ENCODE data around the gene CSMD2.
A peak's percentile ranks its signal among the peaks of the same experiment; 100 is the strongest.

The CSMD2 gene

DNA sequence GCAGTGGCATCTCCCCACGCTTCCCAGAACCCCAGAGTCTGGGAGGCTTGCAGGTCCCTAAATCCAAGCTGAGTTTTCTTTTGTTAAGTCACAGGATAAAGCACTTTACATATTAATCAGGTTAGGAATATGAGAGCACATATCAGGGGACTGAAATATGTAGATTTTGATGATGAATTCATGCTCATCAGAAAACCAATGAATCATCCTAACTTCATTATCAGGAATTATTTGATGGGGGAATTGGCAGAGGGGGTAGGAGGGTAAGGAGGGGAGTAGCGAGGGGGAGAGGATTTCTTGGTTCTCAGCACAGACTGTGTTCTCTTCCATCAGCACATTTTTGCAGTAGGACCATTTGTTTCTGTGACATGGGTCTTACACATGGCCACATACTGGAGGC, 269.1 kb downstream of the CSMD2 start:
- no peak for DNase-seq

GRCh38 chr1:33895396-33895795, 269.6 kb downstream of the CSMD2 start:
- DNase-seq: no peak

GRCh38 chr1:33893147-33893830, 271.7 kb downstream of the CSMD2 start:
- no peak for DNase-seq

- no peak for DNase-seq
Observed at GRCh38 chr1:33886496-33886895, 278.5 kb downstream of the CSMD2 start.

GRCh38 chr1:33880305-33880704, 284.7 kb downstream of the CSMD2 start:
- DNase-seq: no peak

- DNase-seq: no peak
Observed at GRCh38 chr1:33878392-33878791, 286.6 kb downstream of the CSMD2 start.

DNA sequence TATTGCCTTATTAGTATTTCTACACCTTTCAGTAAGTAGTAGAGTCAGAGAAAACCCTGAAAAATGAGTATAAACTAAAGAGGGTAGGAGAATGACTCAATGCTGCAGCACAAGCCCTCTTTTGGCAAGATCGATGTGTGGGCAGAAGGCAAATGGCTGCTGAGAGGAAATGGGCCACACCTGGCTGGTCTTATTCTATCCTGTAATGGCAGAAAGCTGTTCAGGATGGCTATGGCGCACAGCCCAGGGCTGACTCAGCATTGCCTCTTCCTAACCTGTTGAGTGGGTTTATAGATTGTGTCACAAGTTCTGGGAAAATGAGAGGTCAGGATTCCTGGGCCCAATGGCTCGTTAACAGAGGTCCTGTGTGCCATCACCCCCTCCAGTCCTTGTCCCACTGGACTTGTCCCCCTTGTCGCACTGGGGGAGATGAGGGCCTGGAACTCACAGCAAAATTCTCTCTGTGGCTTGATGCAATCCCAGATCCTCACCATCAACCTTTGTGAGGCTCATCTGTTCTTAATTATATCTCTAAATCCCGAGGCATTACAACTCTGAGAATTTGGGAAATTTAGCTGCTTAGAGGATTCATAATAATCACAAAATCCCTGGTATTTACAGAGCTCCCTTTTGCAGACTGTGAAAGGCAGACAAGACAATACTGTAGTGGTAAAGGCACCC, 287.9 kb downstream of the CSMD2 start:
- no peak for DNase-seq

- DNase-seq: no peak
Observed at GRCh38 chr1:33875862-33876261, 289.2 kb downstream of the CSMD2 start.

DNA sequence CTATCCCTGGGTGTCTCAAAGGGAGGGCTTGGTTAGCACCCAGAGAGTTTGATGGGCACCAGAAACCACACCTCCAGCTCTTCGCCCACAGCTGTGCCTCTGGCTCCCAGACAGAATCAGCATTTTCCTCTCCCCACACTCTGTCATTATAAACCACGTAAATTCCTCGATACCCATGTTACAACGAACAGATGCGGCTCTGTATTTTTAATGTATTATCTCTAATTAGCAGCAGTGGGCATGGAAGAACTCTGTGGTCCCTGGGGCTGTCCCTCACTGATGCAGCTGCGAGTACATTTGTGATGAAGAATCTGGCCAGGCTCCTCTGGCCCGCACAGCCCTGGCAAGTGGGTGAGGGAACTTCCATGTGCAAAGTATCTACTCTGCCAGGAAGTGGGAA, 290.4 kb downstream of the CSMD2 start:
- no peak for DNase-seq

- DNase-seq: no peak
Observed at GRCh38 chr1:33872683-33873082, 292.3 kb downstream of the CSMD2 start.

DNA sequence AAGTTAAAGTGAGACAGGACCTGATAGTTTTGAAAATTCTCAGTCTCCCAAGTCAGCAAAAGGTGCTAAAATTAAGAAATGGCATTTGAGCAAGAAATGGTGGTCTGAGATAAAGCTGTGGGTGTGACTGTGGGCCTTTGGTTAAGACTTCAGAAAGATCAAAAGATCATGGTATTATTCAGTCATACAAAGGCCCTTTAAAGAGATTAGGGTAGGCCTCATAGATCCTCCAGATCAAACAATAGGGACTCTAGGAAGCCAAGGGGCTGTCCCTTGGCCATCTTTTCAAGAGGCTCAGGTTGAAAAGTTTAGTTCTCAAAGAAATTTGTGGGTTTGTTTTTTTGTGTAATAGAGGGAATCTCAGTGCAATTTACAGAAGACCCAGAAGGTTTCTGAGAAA, 292.8 kb downstream of the CSMD2 start:
- no peak for DNase-seq

DNA sequence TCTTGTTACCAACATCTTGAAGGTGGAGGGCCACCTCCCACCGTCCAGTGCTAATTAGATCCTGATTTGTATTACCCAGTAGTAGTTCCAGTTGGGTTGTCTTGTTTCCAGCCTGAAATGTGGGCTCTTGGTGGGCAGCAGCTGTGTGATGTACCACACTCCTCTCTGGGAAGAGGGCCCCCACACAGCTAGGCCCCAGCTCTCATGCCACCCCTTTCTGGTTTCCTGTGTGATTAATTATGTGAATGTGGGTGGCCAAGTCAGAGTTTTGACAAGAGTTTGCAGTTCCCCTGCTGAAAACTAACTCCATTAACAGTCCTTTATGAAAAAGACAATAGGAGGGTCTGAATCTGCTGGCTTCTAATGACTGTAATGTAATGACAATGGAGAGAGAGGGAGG, 297.3 kb downstream of the CSMD2 start:
- DNase-seq: no peak

GRCh38 chr1:33866281-33866680, 298.7 kb downstream of the CSMD2 start:
- no peak for DNase-seq

- DNase-seq: peak; percentile 99
Observed at GRCh38 chr1:33864460-33865389, 300.3 kb downstream of the CSMD2 start.

GRCh38 chr1:33863779-33864178, 301.3 kb downstream of the CSMD2 start, which contains the start of gene HMGB4:
TSS of gene HMGB4 (plus strand) at chr1:33864079. CDS start at chr1:33864192, 113 bp downstream.
- peak; percentile 54 for DNase-seq

DNA sequence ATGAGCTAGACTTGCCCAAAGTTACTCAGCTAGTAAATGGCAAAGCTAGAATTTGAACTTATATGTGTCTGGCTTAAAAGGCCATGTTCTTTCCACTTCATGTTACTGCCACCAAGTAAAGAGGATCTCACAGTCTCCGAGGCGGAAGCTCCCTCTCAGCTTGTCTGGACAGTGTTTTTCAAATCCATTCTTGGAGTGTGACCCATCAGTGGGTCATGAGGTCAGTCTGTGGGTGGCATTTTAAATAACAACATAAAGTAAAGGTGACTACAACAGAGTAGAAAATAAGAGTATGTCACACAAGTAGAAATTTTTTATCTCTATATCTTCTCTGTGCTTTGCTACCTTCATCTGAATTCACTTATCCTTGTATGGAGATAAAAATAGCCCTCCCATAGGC, 304.4 kb downstream of the CSMD2 start:
- no peak for DNase-seq

- no peak for DNase-seq
Observed at GRCh38 chr1:33854091-33854490, 310.9 kb downstream of the CSMD2 start.

- DNase-seq: no peak
Observed at GRCh38 chr1:33853431-33853830, 311.6 kb downstream of the CSMD2 start.

DNA sequence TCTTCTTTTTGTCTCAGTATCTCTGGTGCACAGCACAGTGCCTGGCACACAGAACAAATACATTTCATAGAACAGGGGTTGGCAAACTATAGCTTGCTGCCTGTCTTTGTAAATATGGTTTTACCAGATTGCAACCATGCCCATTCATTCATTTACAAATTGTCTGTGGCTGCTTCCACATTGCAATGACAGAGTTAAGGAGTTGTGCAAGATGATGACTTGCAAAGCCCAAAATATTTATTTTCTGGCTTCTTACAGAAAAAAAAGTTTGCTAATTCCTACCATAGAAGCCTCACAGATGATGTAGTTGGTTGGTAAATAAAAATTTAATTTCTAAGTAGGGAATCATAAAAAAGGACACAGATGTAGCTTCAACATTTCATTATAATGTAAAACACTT, 312.3 kb downstream of the CSMD2 start:
- DNase-seq: no peak

GRCh38 chr1:33850481-33850880, 314.5 kb downstream of the CSMD2 start:
- no peak for DNase-seq

- no peak for DNase-seq
Observed at GRCh38 chr1:33849211-33849610, 315.8 kb downstream of the CSMD2 start.

DNA sequence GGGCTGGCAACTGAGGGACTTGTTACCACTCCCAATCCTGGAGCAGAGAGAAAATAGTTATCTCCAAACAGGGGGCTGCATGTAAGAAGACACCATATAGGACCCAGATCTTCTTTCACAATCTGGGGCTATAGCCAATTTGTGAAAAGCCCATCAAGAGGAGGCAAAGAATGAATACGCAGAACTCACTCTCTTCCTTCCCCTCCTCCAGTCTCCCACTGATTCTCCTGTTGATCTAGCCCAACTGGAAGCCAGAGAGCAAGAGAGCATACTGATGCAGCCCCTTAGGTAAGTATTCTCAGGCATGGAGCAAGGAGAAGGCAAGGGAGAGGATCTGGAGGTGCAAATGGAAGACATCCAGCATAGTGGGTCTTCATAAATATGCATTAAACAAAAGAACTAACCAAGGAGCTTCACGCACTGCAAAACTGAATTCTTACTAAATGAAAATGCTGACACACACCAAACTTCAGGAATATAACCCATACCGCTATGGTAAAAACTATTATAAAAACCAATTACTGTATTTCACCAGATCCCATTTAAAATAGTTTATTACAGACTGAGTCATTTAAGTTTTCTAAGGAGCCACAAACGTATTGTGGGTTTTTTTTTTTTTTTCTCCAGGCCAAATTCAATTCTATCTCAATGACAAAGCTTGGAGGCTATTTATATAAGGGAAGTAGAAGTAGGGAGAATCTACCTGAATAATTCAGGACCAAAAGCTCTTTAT, 316.7 kb downstream of the CSMD2 start:
- DNase-seq: no peak

DNA sequence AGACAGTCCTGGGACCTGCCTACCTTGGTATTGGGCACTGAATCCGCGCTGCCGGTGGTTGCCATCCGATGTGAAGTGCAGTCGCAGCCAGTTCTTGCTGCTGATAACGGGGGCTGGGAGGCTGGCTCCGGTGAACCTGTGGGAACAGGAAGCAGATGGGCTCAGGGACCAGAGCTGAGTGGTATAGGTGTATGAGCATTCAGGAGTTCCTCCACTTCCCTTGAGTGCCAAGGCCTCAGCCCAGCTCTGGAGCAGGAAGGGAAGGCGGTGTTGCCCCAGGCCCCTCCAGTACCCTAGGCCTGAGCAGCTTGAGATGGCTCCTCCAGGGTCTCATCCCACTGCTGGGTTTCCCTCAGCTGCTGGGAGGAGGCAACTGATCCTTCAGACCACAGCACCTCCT, 318.2 kb downstream of the CSMD2 start:
- no peak for DNase-seq
